Measurements from ENCODE around the gene DMRT1. TPM values are rescaled to one million over a fixed set of nuclear protein-coding genes. Genes with fewer than 3 reads are reported as not detected.
A peak's percentile ranks its signal among the peaks of the same experiment; 100 is the strongest.

DMRT1 gene
- total RNA-seq, 1 donor from 2014 or later, result not detected

- Mint-ChIP-seq H3K27me3 (ENCODE audit: unreplicated experiment) (peaks cover 20% of the 10 kb centered on the region), H3K36me3 (ENCODE audit: unreplicated experiment) (no peaks in the 10 kb centered on the region)
These were observed 40.8 kb upstream of the DMRT1 start for GRCh38 chr9:800591-801150.

GRCh38 chr9:801399-802071, 40.0 kb upstream of the DMRT1 start:
- no peak for DNase-seq (ENCODE audit: extremely low spot score, unreplicated experiment)

More at GRCh38 chr9:800591-801150, 40.8 kb upstream of the DMRT1 start:
- DNase-seq (ENCODE audit: extremely low spot score, unreplicated experiment), result no peak
- peaks cover 2% of the 10 kb centered on the region for H3K4me1 Mint-ChIP-seq (ENCODE audit: unreplicated experiment)
- no peak overlapping the region for H3K27ac Mint-ChIP-seq (ENCODE audit: unreplicated experiment)
- TF ChIP-seq CTCF (IDR thresholded peaks at IDR 0.05), result no peak
- no peak overlapping the region for H3K4me3 Mint-ChIP-seq (ENCODE audit: unreplicated experiment)
- H3K9me3 Mint-ChIP-seq (ENCODE audit: unreplicated experiment), result no peaks in the 10 kb centered on the region

GRCh38 chr9:804026-804425, 37.5 kb upstream of the DMRT1 start:
- Mint-ChIP-seq H3K4me1 (ENCODE audit: unreplicated experiment) (peaks cover 2% of the 10 kb centered on the region), H3K9me3 (ENCODE audit: unreplicated experiment) (no peaks in the 10 kb centered on the region), H3K36me3 (ENCODE audit: unreplicated experiment) (no peaks in the 10 kb centered on the region), H3K27ac (ENCODE audit: unreplicated experiment) (no peak overlapping the region), H3K27me3 (ENCODE audit: unreplicated experiment) (peaks cover 26% of the 10 kb centered on the region), H3K4me3 (ENCODE audit: unreplicated experiment) (no peak overlapping the region)
- DNase-seq (ENCODE audit: extremely low spot score, unreplicated experiment), result no peak
- no peak for TF ChIP-seq CTCF (IDR thresholded peaks at IDR 0.05)

More at GRCh38 chr9:801399-802071, 40.0 kb upstream of the DMRT1 start:
- Mint-ChIP-seq H3K9me3 (ENCODE audit: unreplicated experiment) (no peaks in the 10 kb centered on the region), H3K36me3 (ENCODE audit: unreplicated experiment) (no peaks in the 10 kb centered on the region), H3K4me1 (ENCODE audit: unreplicated experiment) (peaks cover 2% of the 10 kb centered on the region), H3K27ac (ENCODE audit: unreplicated experiment) (no peak overlapping the region), H3K27me3 (ENCODE audit: unreplicated experiment) (peaks cover 21% of the 10 kb centered on the region), H3K4me3 (ENCODE audit: unreplicated experiment) (no peak overlapping the region)
- TF ChIP-seq CTCF (IDR thresholded peaks at IDR 0.05), result no peak

GRCh38 chr9:805151-805550, 36.3 kb upstream of the DMRT1 start:
- no peak overlapping the region for H3K4me3 Mint-ChIP-seq (ENCODE audit: unreplicated experiment)
- H3K27ac Mint-ChIP-seq (ENCODE audit: unreplicated experiment), result no peak overlapping the region
- no peaks in the 10 kb centered on the region for H3K36me3 Mint-ChIP-seq (ENCODE audit: unreplicated experiment)
- no peak for DNase-seq (ENCODE audit: extremely low spot score, unreplicated experiment)
- no peak for TF ChIP-seq CTCF (IDR thresholded peaks at IDR 0.05)
- no peaks in the 10 kb centered on the region for H3K9me3 Mint-ChIP-seq (ENCODE audit: unreplicated experiment)
- H3K4me1 Mint-ChIP-seq (ENCODE audit: unreplicated experiment), result peaks cover 2% of the 10 kb centered on the region
- peaks cover 26% of the 10 kb centered on the region for H3K27me3 Mint-ChIP-seq (ENCODE audit: unreplicated experiment)

GRCh38 chr9:806285-807156, 35.0 kb upstream of the DMRT1 start:
- Mint-ChIP-seq H3K27ac (ENCODE audit: unreplicated experiment) (no peak overlapping the region), H3K4me3 (ENCODE audit: unreplicated experiment) (no peak overlapping the region), H3K9me3 (ENCODE audit: unreplicated experiment) (no peaks in the 10 kb centered on the region), H3K27me3 (ENCODE audit: unreplicated experiment) (peaks cover 24% of the 10 kb centered on the region), H3K4me1 (ENCODE audit: unreplicated experiment) (no peaks in the 10 kb centered on the region), H3K36me3 (ENCODE audit: unreplicated experiment) (no peaks in the 10 kb centered on the region)
- peak; percentile 75 for TF ChIP-seq CTCF (IDR thresholded peaks at IDR 0.05)
- no peak for DNase-seq (ENCODE audit: extremely low spot score, unreplicated experiment)

Measured in osteocyte (in vitro differentiated cells).